HepG2 (cell line): ENCODE measurements around the gene PLXNB2. TPM values are rescaled to one million over a fixed set of nuclear protein-coding genes. Genes with fewer than 3 reads are reported as not detected.

Experiments used
- ATAC-seq: fragments of 200-7000 bp; cut with Tn5 transposase; 3 replicates; pipeline ENCODE4 v1.9.1; 2020; ENCODE audit warnings: mild to moderate bottlenecking, moderate library complexity
- BruUV-seq: library from RNA; stranded (reverse); fragments of 400-500 nt; replicated peaks from 2 replicates; lab custom pipeline; 2021; lab: Mats Ljungman, UMichigan
- CTCF ChIA-PET: fragments of 300-600 bp; formaldehyde crosslinking; extraction: SDS; loops from one replicate; lab custom pipeline; 2021; ENCODE audit warnings: low total read pairs, inconsistent platforms, low intra/inter-chr PET ratio; lab: Yijun Ruan, JAX
- POLR2A ChIA-PET: fragments of 350-600 bp; sonication (Branson Sonifier 250); formaldehyde crosslinking; loops from one replicate; lab custom pipeline; 2020; ENCODE audit warnings: antibody characterized with exemption, inconsistent platforms; lab: Yijun Ruan, JAX
- DNase-seq: peaks from one replicate; pipeline ENCODE4 v3.0.0-alpha.2; 2015; ENCODE audit warnings: low spot score
- FAIRE-seq: peaks from 3 replicates; lab custom pipeline; 2011; peaks lifted over from hg19 to GRCh38; lab: Jason Lieb, UNC
- H2AFZ ChIP-seq: one replicate; pipeline ENCODE4 v1.6.1; 2011; ENCODE audit warnings: low read length, inconsistent platforms
- H3K27ac ChIP-seq: fragments of 300-600 bp; 3 replicates; pipeline ENCODE4 v1.8.0; 2011; ENCODE audit warnings: mixed run types, mild to moderate bottlenecking, mixed read lengths, low read length, inconsistent platforms; ENCODE audit not compliant: insufficient read depth; ENCODE audit errors: extremely low read length
- H3K27me3 ChIP-seq, 2 experiments: fragments of 200-600 bp in 1 of 2; 2 replicates in 1 of 2; 3 replicates in 1 of 2; pipeline versions ENCODE4 v1.6.0 to v1.8.0; 2011; ENCODE audit warnings: low read length in 2 of 2, mild to moderate bottlenecking in 2 of 2, moderate library complexity in 2 of 2, inconsistent platforms in 1 of 2; ENCODE audit not compliant: insufficient read depth in 2 of 2, control insufficient read depth in 1 of 2
- H3K36me3 ChIP-seq, 2 experiments: fragments of 200-600 bp in 1 of 2; replicated peaks in 1 of 2; 2 replicates in 1 of 2; 3 replicates in 1 of 2; pipeline versions ENCODE4 v1.5.1 to v1.8.0; 2011; ENCODE audit warnings: low read length in 2 of 2, inconsistent platforms in 1 of 2; ENCODE audit not compliant: insufficient read depth in 2 of 2, control insufficient read depth in 1 of 2
- H3K4me1 ChIP-seq: 2 replicates; pipeline ENCODE4 v1.5.1; 2012; ENCODE audit warnings: low read length, inconsistent platforms; ENCODE audit not compliant: insufficient read depth
- H3K4me2 ChIP-seq: 2 replicates; pipeline ENCODE4 v1.6.0; 2011; ENCODE audit warnings: low read depth, low read length, inconsistent platforms
- H3K4me3 ChIP-seq, 3 experiments: fragments of 200-600 bp in 1 of 3; sonication (generic), shearing (Covaris generic) in 1 of 3; replicated peaks in 1 of 3; 2 replicates each; pipeline ENCODE4 v1.5.1; 2011 to 2016; ENCODE audit warnings: low read length in 3 of 3, inconsistent platforms in 2 of 3, low read depth in 2 of 3, mild to moderate bottlenecking in 2 of 3, control low read depth in 1 of 3, mixed read lengths in 1 of 3; ENCODE audit not compliant: insufficient read depth in 1 of 3
- H3K79me2 ChIP-seq: one replicate; pipeline ENCODE4 v1.6.1; 2011; ENCODE audit warnings: low read length, inconsistent platforms; ENCODE audit not compliant: insufficient read depth
- H3K9ac ChIP-seq: 2 replicates; pipeline ENCODE4 v1.6.0; 2011; ENCODE audit warnings: mild to moderate bottlenecking, low read depth, low read length, inconsistent platforms; ENCODE audit not compliant: insufficient read depth
- H3K9me3 ChIP-seq: 2 replicates; pipeline ENCODE4 v1.5.1; 2012; ENCODE audit warnings: mild to moderate bottlenecking, low read length
- H4K20me1 ChIP-seq: 2 replicates; pipeline ENCODE4 v1.6.0; 2011; ENCODE audit warnings: inconsistent platforms, mild to moderate bottlenecking, low read length, moderate library complexity; ENCODE audit not compliant: insufficient read depth
- AGO2 ChIP-seq: fragments of 200-400 bp; formaldehyde crosslinking; optimal IDR thresholded peaks from 2 replicates; pipeline ENCODE3; 2017; ENCODE audit warnings: mild to moderate bottlenecking, low read depth, low read length, moderate library complexity
- DNMT1 ChIP-seq: sonication (generic); formaldehyde crosslinking; IDR thresholded peaks from 2 replicates; pipeline ENCODE4 v1.5.1; 2020; ENCODE audit warnings: mild to moderate bottlenecking, missing genetic modification reagents
- GTF3A ChIP-seq: sonication (generic); formaldehyde crosslinking; conservative IDR thresholded peaks from 2 replicates; pipeline ENCODE4 v1.4.0; 2020; ENCODE audit warnings: mild to moderate bottlenecking, missing genetic modification reagents
- KDM4B ChIP-seq: sonication (generic); formaldehyde crosslinking; IDR thresholded peaks from 2 replicates; pipeline ENCODE4 v1.4.0; 2020; ENCODE audit warnings: missing genetic modification reagents
- MBD4 ChIP-seq: IDR thresholded peaks from 2 replicates; pipeline ENCODE4 v1.6.1; 2012; ENCODE audit warnings: low read length, inconsistent platforms, borderline replicate concordance
- MIER2 ChIP-seq: IDR thresholded peaks from 2 replicates; pipeline ENCODE4 v1.6.1; 2016; ENCODE audit warnings: missing biosample characterization, missing genetic modification reagents
- MLX ChIP-seq: IDR thresholded peaks from 2 replicates; pipeline ENCODE4 v1.6.1; 2016
- NCOA5 ChIP-seq: sonication (generic); formaldehyde crosslinking; IDR thresholded peaks from 2 replicates; pipeline ENCODE4 v1.4.0; 2020; ENCODE audit warnings: missing genetic modification reagents
- NFYB ChIP-seq: sonication (generic); formaldehyde crosslinking; IDR thresholded peaks from 2 replicates; pipeline ENCODE4 v1.4.0; 2020; ENCODE audit warnings: missing genetic modification reagents
- THAP11 ChIP-seq: IDR thresholded peaks from 2 replicates; pipeline ENCODE4 v1.6.1; 2016; ENCODE audit warnings: missing biosample characterization, missing genetic modification reagents
- ZC3H4 ChIP-seq: sonication (generic); formaldehyde crosslinking; IDR thresholded peaks from 2 replicates; pipeline ENCODE4 v1.4.0; 2020; ENCODE audit warnings: missing genetic modification reagents, borderline replicate concordance
- ZNF260 ChIP-seq: sonication (generic); formaldehyde crosslinking; IDR thresholded peaks from 2 replicates; pipeline ENCODE4 v1.4.0; 2020; ENCODE audit warnings: missing genetic modification reagents, low read depth, mild to moderate bottlenecking, borderline replicate concordance
- ZNF264 ChIP-seq: sonication (generic); formaldehyde crosslinking; IDR thresholded peaks from 2 replicates; pipeline ENCODE4 v1.4.0; 2020; ENCODE audit warnings: missing genetic modification reagents
- ZNF329 ChIP-seq: sonication (generic); formaldehyde crosslinking; IDR thresholded peaks from 2 replicates; pipeline ENCODE4 v1.9.0; 2021; ENCODE audit warnings: low read depth, mild to moderate bottlenecking, missing genetic modification reagents
- ZNF451 ChIP-seq: sonication (generic); formaldehyde crosslinking; IDR thresholded peaks from 2 replicates; pipeline ENCODE4 v1.5.0; 2020; ENCODE audit warnings: mild to moderate bottlenecking, missing genetic modification reagents
- ZNF772 ChIP-seq: sonication (generic); formaldehyde crosslinking; IDR thresholded peaks from 2 replicates; pipeline ENCODE4 v1.5.0; 2020; ENCODE audit warnings: mild to moderate bottlenecking, missing genetic modification reagents
- ZNF784 ChIP-seq: sonication (generic); formaldehyde crosslinking; IDR thresholded peaks from 2 replicates; pipeline ENCODE4 v1.5.1; 2020; ENCODE audit warnings: missing genetic modification reagents, mild to moderate bottlenecking, borderline replicate concordance
- WGBS: methylation state at CpG from one replicate; pipeline ENCODE4 v1.1.6; 2017; ENCODE audit warnings: low lambda C conversion rate; 5-methylcytosine and 5-hydroxymethylcytosine counted together
- in situ Hi-C: cut with HindIII; loops from 2 replicates; pipeline ENCODE4 v1.10.0; 2017; ENCODE audit warnings: low pct_unique_long_range_greater_than_20kb; ENCODE audit not compliant: extremely low pct_ligation_motif_present
- intact Hi-C: fragments of 100-400 bp; cut with micrococcal nuclease; formaldehyde crosslinking; loops from one replicate; pipeline ENCODE4 v1.10.0; 2022; ENCODE audit not compliant: unreplicated experiment
- polyA plus RNA-seq, 8 experiments: library from polyadenylated mRNA; depleted of rRNA in 3 of 8; stranded (reverse) in 7 of 8; unstranded in 1 of 8; fragments of >200 nt; fragmentation: Illumina TruSeq in 4 of 8; extraction: Trizol in 4 of 8; gene quantifications; 2 replicates each; pipeline versions ENCODE4 v1.2.1 to v1.2.3, GENCODE V29; 2011 to 2016; ENCODE audit warnings: low read depth in 4 of 8, missing spikeins in 1 of 8, mixed read lengths in 1 of 8; ENCODE audit not compliant: insufficient read depth in 1 of 8
- total RNA-seq, 5 experiments: library from RNA; depleted of rRNA; stranded (reverse); fragments of >200 nt; fragmentation: Illumina TruSeq; extraction: Trizol; gene quantifications; 2 replicates each; pipeline ENCODE4 v1.2.3, GENCODE V29; 2016; ENCODE audit warnings: low read depth in 1 of 5
- TF ChIP-seq, protein P1 (sequence below): IDR thresholded peaks from 2 replicates; pipeline ENCODE4 v1.6.1; 2016; ENCODE audit warnings: low read depth, control low read depth

Gene PLXNB2
- total and polyA plus RNA-seq, 2 of the 13 experiments (the other 11 are each of a cell fraction or from before 2014, with no cell fraction given), result 32.6 to 68.9 TPM

- BruUV-seq, result no TSS peak
- peaks cover 3% of the 10 kb centered on the region in 2 experiments; a peak in 1 of 5 replicates for H3K36me3 ChIP-seq
- ChIA-PET POLR2A (no interaction called here), CTCF (no interaction called here)
- no peak overlapping the region for H3K27ac ChIP-seq
- H3K9ac ChIP-seq, result no peak overlapping the region
- WGBS, result 100% methylated on average over 1 of the region's 12 CpGs
- intact Hi-C loops (no loop called here), in situ Hi-C loops (no loop called here)
- H3K27me3 ChIP-seq, result no peaks in the 10 kb centered on the region
- no peak overlapping the region for H2AFZ ChIP-seq
- ATAC-seq, result no peak
- TF ChIP-seq ZNF772 (CRISPR knock-in tag) (no peak), AGO2 (peak; percentile 54)
- no peak overlapping the region for H3K4me2 ChIP-seq
- H4K20me1 ChIP-seq, result no peaks in the 10 kb centered on the region
- DNase-seq, result no peak
- peaks cover 37% of the 10 kb centered on the region for H3K4me1 ChIP-seq
- no peak overlapping the region for H3K4me3 ChIP-seq
- no peaks in the 10 kb centered on the region for H3K79me2 ChIP-seq
- no peaks in the 10 kb centered on the region for H3K9me3 ChIP-seq
- FAIRE-seq, result no peak
Measured at GRCh38 chr22:50256258-50256862, 51.1 kb downstream of the PLXNB2 start.

GRCh38 chr22:50255607-50256006 is 51.8 kb downstream of the PLXNB2 start:
- Histone ChIP-seq H3K4me3 (no peak overlapping the region), H3K9me3 (no peaks in the 10 kb centered on the region), H3K9ac (no peak overlapping the region), H3K36me3 (peaks cover 3% of the 10 kb centered on the region in 2 experiments; a peak in 1 of 5 replicates), H3K79me2 (no peaks in the 10 kb centered on the region), H3K27ac (no peak overlapping the region), H4K20me1 (no peaks in the 10 kb centered on the region), H3K4me1 (peaks cover 39% of the 10 kb centered on the region), H3K27me3 (no peaks in the 10 kb centered on the region), H3K4me2 (no peak overlapping the region), H2AFZ (no peak overlapping the region)
- 96% methylated on average over 10 of the region's 17 CpGs for WGBS
- FAIRE-seq, result no peak
- ChIA-PET CTCF (no interaction called here), POLR2A (no interaction called here)
- DNase-seq, result no peak
- in situ Hi-C loops, result no loop called here
- no TSS peak for BruUV-seq
- intact Hi-C loops, result no loop called here
- ATAC-seq, result no peak
- no peak for TF ChIP-seq NCOA5
- no peak for TF ChIP-seq ZNF451 (CRISPR knock-in tag)
- TF ChIP-seq, protein P1, sequence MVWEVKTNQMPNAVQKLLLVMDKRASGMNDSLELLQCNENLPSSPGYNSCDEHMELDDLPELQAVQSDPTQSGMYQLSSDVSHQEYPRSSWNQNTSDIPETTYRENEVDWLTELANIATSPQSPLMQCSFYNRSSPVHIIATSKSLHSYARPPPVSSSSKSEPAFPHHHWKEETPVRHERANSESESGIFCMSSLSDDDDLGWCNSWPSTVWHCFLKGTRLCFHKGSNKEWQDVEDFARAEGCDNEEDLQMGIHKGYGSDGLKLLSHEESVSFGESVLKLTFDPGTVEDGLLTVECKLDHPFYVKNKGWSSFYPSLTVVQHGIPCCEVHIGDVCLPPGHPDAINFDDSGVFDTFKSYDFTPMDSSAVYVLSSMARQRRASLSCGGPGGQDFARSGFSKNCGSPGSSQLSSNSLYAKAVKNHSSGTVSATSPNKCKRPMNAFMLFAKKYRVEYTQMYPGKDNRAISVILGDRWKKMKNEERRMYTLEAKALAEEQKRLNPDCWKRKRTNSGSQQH, result no peak
- TF ChIP-seq DNMT1, result no peak
- TF ChIP-seq MBD4, result no peak
- TF ChIP-seq KDM4B (CRISPR knock-in tag), result no peak
- no peak for TF ChIP-seq THAP11 (CRISPR knock-in tag)
- TF ChIP-seq ZNF260 (CRISPR knock-in tag), result no peak
- TF ChIP-seq ZNF264, result no peak
- TF ChIP-seq ZNF784 (CRISPR knock-in tag), result no peak
- TF ChIP-seq NFYB (CRISPR knock-in tag), result no peak
- TF ChIP-seq MLX (CRISPR knock-in tag), result no peak
- no peak for TF ChIP-seq ZNF329 (CRISPR knock-in tag)
- no peak for TF ChIP-seq MIER2 (CRISPR knock-in tag)
- TF ChIP-seq ZC3H4 (CRISPR knock-in tag), result no peak
- TF ChIP-seq GTF3A (CRISPR knock-in tag), result no peak
